SK-N-SH (cell line): ENCODE measurements around the gene NEMP1. TPM values are rescaled to one million over a fixed set of nuclear protein-coding genes. Genes with fewer than 3 reads are reported as not detected.

Experiments used
- polyA plus RNA-seq, 3 experiments: library from polyadenylated mRNA; depleted of rRNA; stranded (reverse); fragments of >200 nt; gene quantifications; 2 replicates each; pipeline ENCODE4 v1.2.3, GENCODE V29; 2012

Gene NEMP1
- polyA plus RNA-seq, 1 of the 3 experiments (the other 2 are of a cell fraction), result 6.2 TPM

Other genes starting within 250 kb of the NEMP1 start
- gene SDR9C7, start 144.4 kb downstream of the NEMP1 start, polyA plus RNA-seq (2012; rRNA removed), result not detected in 2 replicates
- 0.12 and 0.18 TPM in 2 replicates for gene RDH16, start 121.2 kb downstream of the NEMP1 start, polyA plus RNA-seq (2012; rRNA removed)
- gene ZBTB39, start 72.2 kb downstream of the NEMP1 start, polyA plus RNA-seq (2012; rRNA removed), result 3.7 and 4.8 TPM in 2 replicates
- not detected in 2 replicates for gene TAC3, start 62.3 kb downstream of the NEMP1 start, polyA plus RNA-seq (2012; rRNA removed)
- not detected in 2 replicates for gene MYO1A, start 28.7 kb downstream of the NEMP1 start, polyA plus RNA-seq (2012; rRNA removed)
- 23.7 and 24.9 TPM in 2 replicates for gene NAB2, start 10.3 kb upstream of the NEMP1 start, polyA plus RNA-seq (2012; rRNA removed)
- gene STAT6, start 32.6 kb upstream of the NEMP1 start, polyA plus RNA-seq (2012; rRNA removed), result 0.15 and 0.42 TPM in 2 replicates
- gene LRP1, start 49.7 kb upstream of the NEMP1 start, polyA plus RNA-seq (2012; rRNA removed), result 18.8 and 55.0 TPM in 2 replicates
- not detected in 2 replicates for gene LRP1-AS, start 68.8 kb upstream of the NEMP1 start, polyA plus RNA-seq (2012; rRNA removed)
- 0.18 and 0.31 TPM in 2 replicates for gene NXPH4, start 138.0 kb upstream of the NEMP1 start, polyA plus RNA-seq (2012; rRNA removed)
- 181 and 204 TPM in 2 replicates for gene SHMT2, start 150.9 kb upstream of the NEMP1 start, polyA plus RNA-seq (2012; rRNA removed)
- 0.63 and 0.76 TPM in 2 replicates for gene STAC3, start 172.4 kb upstream of the NEMP1 start, polyA plus RNA-seq (2012; rRNA removed)